Measurements from ENCODE around the gene UBE2QL1. TPM values are rescaled to one million over a fixed set of nuclear protein-coding genes. Genes with fewer than 3 reads are reported as not detected.
A peak's percentile ranks its signal among the peaks of the same experiment; 100 is the strongest.

UBE2QL1 gene
- total RNA-seq, 2 experiments from 2014 or later, result not detected

GRCh38 chr5:6434731-6435130 lies 13.9 kb upstream of the UBE2QL1 start:
- ChIA-PET CTCF (interaction anchor here (0.8 to 1.5 kb wide), 2 partner anchors 143 to 395 kb away, joined by 3 read pairs; no protein-coding TSS in a partner anchor), POLR2A (no interaction called here)
- Mint-ChIP-seq H3K27me3 (peaks cover 30% of the 10 kb centered on the region), H3K27ac (no peak overlapping the region), H3K4me3 (no peak overlapping the region), H3K9me3 (peaks cover 2% of the 10 kb centered on the region), H3K4me1 (ENCODE audit: low read depth) (no peaks in the 10 kb centered on the region), H3K36me3 (no peaks in the 10 kb centered on the region)
- intact Hi-C loops (cut with micrococcal nuclease), result no loop called here
- DNase-seq, result no peak

GRCh38 chr5:6435356-6435755 lies 13.3 kb upstream of the UBE2QL1 start:
- peak; percentile 35 for DNase-seq
- H3K9me3 Mint-ChIP-seq, result peaks cover 8% of the 10 kb centered on the region
- H3K36me3 Mint-ChIP-seq, result no peaks in the 10 kb centered on the region
- H3K27ac Mint-ChIP-seq, result no peak overlapping the region
- no peaks in the 10 kb centered on the region for H3K4me1 Mint-ChIP-seq (ENCODE audit: low read depth)
- intact Hi-C loops (cut with micrococcal nuclease), result no loop called here
- peaks cover 27% of the 10 kb centered on the region for H3K27me3 Mint-ChIP-seq
- ChIA-PET POLR2A (no interaction called here), CTCF (interaction anchor here (0.8 to 1.5 kb wide), 2 partner anchors 142 to 395 kb away, joined by 3 read pairs; no protein-coding TSS in a partner anchor)
- no peak overlapping the region for H3K4me3 Mint-ChIP-seq

GRCh38 chr5:6436715-6437331 lies 11.8 kb upstream of the UBE2QL1 start:
- ChIA-PET POLR2A (no interaction called here), CTCF (no interaction called here)
- H3K27me3 Mint-ChIP-seq, result peaks cover 29% of the 10 kb centered on the region

GRCh38 chr5:6439588-6440550 lies 8.8 kb upstream of the UBE2QL1 start:
- ChIA-PET POLR2A (no interaction called here), CTCF (no interaction called here)
- peaks cover 8% of the 10 kb centered on the region for H3K9me3 Mint-ChIP-seq
- no peak overlapping the region for H3K4me3 Mint-ChIP-seq
- no peak overlapping the region for H3K27ac Mint-ChIP-seq
- H3K4me1 Mint-ChIP-seq (ENCODE audit: low read depth), result no peaks in the 10 kb centered on the region
- no peaks in the 10 kb centered on the region for H3K36me3 Mint-ChIP-seq
- DNase-seq, result no peak
- intact Hi-C loops (cut with micrococcal nuclease), result no loop called here
- peaks cover 34% of the 10 kb centered on the region for H3K27me3 Mint-ChIP-seq

More at GRCh38 chr5:6436715-6437331, 11.8 kb upstream of the UBE2QL1 start:
- Mint-ChIP-seq H3K36me3 (no peaks in the 10 kb centered on the region), H3K4me1 (ENCODE audit: low read depth) (no peaks in the 10 kb centered on the region), H3K9me3 (peaks cover 8% of the 10 kb centered on the region), H3K4me3 (no peak overlapping the region), H3K27ac (no peak overlapping the region)
- intact Hi-C loops (cut with micrococcal nuclease), result no loop called here
- no peak for DNase-seq

GRCh38 chr5:6442333-6442732 lies 6.3 kb upstream of the UBE2QL1 start:
- ChIA-PET POLR2A (no interaction called here), CTCF (no interaction called here)
- peaks cover 26% of the 10 kb centered on the region for H3K27me3 Mint-ChIP-seq
- no peak overlapping the region for H3K27ac Mint-ChIP-seq
- DNase-seq, result no peak
- peaks cover 8% of the 10 kb centered on the region for H3K9me3 Mint-ChIP-seq
- H3K4me3 Mint-ChIP-seq, result no peak overlapping the region
- no peaks in the 10 kb centered on the region for H3K36me3 Mint-ChIP-seq
- intact Hi-C loops (cut with micrococcal nuclease), result no loop called here
- H3K4me1 Mint-ChIP-seq (ENCODE audit: low read depth), result no peaks in the 10 kb centered on the region

- peaks cover 8% of the 10 kb centered on the region for H3K9me3 Mint-ChIP-seq
- no peak for DNase-seq
- POLR2A ChIA-PET, result no interaction called here
- no peak overlapping the region for H3K4me3 Mint-ChIP-seq
- H3K27ac Mint-ChIP-seq, result no peak overlapping the region
- peaks cover 22% of the 10 kb centered on the region for H3K27me3 Mint-ChIP-seq
- CTCF ChIA-PET, result no interaction called here
- no peaks in the 10 kb centered on the region for H3K4me1 Mint-ChIP-seq (ENCODE audit: low read depth)
- no peaks in the 10 kb centered on the region for H3K36me3 Mint-ChIP-seq
- intact Hi-C loops (cut with micrococcal nuclease), result no loop called here
These were observed 5.3 kb upstream of the UBE2QL1 start for GRCh38 chr5:6443326-6443725.

GRCh38 chr5:6446042-6446441 lies 2.6 kb upstream of the UBE2QL1 start:
- CTCF ChIA-PET, result no interaction called here
- Mint-ChIP-seq H3K9me3 (no peaks in the 10 kb centered on the region), H3K27ac (no peak overlapping the region), H3K27me3 (peaks cover 41% of the 10 kb centered on the region), H3K4me1 (ENCODE audit: low read depth) (peaks cover 9% of the 10 kb centered on the region), H3K36me3 (no peaks in the 10 kb centered on the region), H3K4me3 (no peak overlapping the region)
- no peak for DNase-seq
- intact Hi-C loops (cut with micrococcal nuclease), result no loop called here
- POLR2A ChIA-PET, result no interaction called here

- Mint-ChIP-seq H3K27me3 (peaks cover 47% of the 10 kb centered on the region), H3K4me1 (ENCODE audit: low read depth) (peaks cover 9% of the 10 kb centered on the region), H3K9me3 (no peaks in the 10 kb centered on the region), H3K4me3 (no peak overlapping the region), H3K36me3 (no peaks in the 10 kb centered on the region), H3K27ac (no peak overlapping the region)
- DNase-seq, result no peak
- POLR2A ChIA-PET, result no interaction called here
- CTCF ChIA-PET, result no interaction called here
- intact Hi-C loops (cut with micrococcal nuclease), result no loop called here
These were observed 1.9 kb upstream of the UBE2QL1 start for GRCh38 chr5:6446626-6447309.

GRCh38 chr5:6447384-6448140 lies 1.1 kb upstream of the UBE2QL1 start:
- Mint-ChIP-seq H3K4me1 (ENCODE audit: low read depth) (peaks cover 9% of the 10 kb centered on the region), H3K4me3 (no peak overlapping the region), H3K9me3 (no peaks in the 10 kb centered on the region), H3K27me3 (peaks cover 45% of the 10 kb centered on the region), H3K27ac (no peak overlapping the region), H3K36me3 (no peaks in the 10 kb centered on the region)
- CTCF ChIA-PET, result no interaction called here
- POLR2A ChIA-PET, result no interaction called here
- intact Hi-C loops (cut with micrococcal nuclease), result no loop called here
- no peak for DNase-seq

GRCh38 chr5:6448141-6448491 lies 543 bp upstream of the UBE2QL1 start:
- POLR2A ChIA-PET, result no interaction called here
- Mint-ChIP-seq H3K4me1 (ENCODE audit: low read depth) (peaks cover 9% of the 10 kb centered on the region), H3K4me3 (no peak overlapping the region), H3K36me3 (no peaks in the 10 kb centered on the region), H3K27me3 (peaks cover 47% of the 10 kb centered on the region), H3K27ac (no peak overlapping the region), H3K9me3 (no peaks in the 10 kb centered on the region)
- intact Hi-C loops (cut with micrococcal nuclease), result no loop called here
- no peak for DNase-seq
- CTCF ChIA-PET, result no interaction called here

GRCh38 chr5:6449465-6450158 lies 953 bp downstream of the UBE2QL1 start:
- Mint-ChIP-seq H3K9me3 (no peaks in the 10 kb centered on the region), H3K36me3 (no peaks in the 10 kb centered on the region), H3K4me3 (peak overlapping the region; percentile 54), H3K4me1 (ENCODE audit: low read depth) (peaks cover 9% of the 10 kb centered on the region), H3K27me3 (peaks cover 44% of the 10 kb centered on the region), H3K27ac (no peak overlapping the region)
- DNase-seq, result no peak
- intact Hi-C loops (cut with micrococcal nuclease), result no loop called here
- POLR2A ChIA-PET, result no interaction called here
- CTCF ChIA-PET, result no interaction called here

All from activated CD4-positive, alpha-beta memory T cell treated with anti-CD3 and anti-CD28 coated beads for 36 hours (primary cell).